ENCODE results near the gene KCNN4. TPM values are rescaled to one million over a fixed set of nuclear protein-coding genes. Genes with fewer than 3 reads are reported as not detected.

KCNN4 gene
- total RNA-seq, 1 donor from 2014 or later, result 0.28 TPM

- H3K9me3 Mint-ChIP-seq (ENCODE audit: unreplicated experiment), result no peaks in the 10 kb centered on the region
These were observed 23.7 kb upstream of the KCNN4 start for GRCh38 chr19:43804432-43804831.

GRCh38 chr19:43802216-43802951, 21.6 kb upstream of the KCNN4 start, which contains the start of gene LYPD5:
Gene LYPD5 (minus strand): TSS chr19:43802447. CDS start chr19:43802380, 67 bp downstream.
- H3K27ac Mint-ChIP-seq (ENCODE audit: unreplicated experiment), result no peak within 1 kb of the TSS
- H3K27me3 Mint-ChIP-seq (ENCODE audit: unreplicated experiment), result peaks cover 19% of the 10 kb centered on the region
- H3K4me3 Mint-ChIP-seq (ENCODE audit: unreplicated experiment), result no peak within 1 kb of the TSS
- TF ChIP-seq, protein P1, sequence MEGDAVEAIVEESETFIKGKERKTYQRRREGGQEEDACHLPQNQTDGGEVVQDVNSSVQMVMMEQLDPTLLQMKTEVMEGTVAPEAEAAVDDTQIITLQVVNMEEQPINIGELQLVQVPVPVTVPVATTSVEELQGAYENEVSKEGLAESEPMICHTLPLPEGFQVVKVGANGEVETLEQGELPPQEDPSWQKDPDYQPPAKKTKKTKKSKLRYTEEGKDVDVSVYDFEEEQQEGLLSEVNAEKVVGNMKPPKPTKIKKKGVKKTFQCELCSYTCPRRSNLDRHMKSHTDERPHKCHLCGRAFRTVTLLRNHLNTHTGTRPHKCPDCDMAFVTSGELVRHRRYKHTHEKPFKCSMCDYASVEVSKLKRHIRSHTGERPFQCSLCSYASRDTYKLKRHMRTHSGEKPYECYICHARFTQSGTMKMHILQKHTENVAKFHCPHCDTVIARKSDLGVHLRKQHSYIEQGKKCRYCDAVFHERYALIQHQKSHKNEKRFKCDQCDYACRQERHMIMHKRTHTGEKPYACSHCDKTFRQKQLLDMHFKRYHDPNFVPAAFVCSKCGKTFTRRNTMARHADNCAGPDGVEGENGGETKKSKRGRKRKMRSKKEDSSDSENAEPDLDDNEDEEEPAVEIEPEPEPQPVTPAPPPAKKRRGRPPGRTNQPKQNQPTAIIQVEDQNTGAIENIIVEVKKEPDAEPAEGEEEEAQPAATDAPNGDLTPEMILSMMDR (IDR thresholded peaks at IDR 0.05; ENCODE audit: unreplicated experiment), result no peak
- H3K4me1 Mint-ChIP-seq (ENCODE audit: unreplicated experiment), result no peaks in the 10 kb centered on the region
- no peaks in the 10 kb centered on the region for H3K9me3 Mint-ChIP-seq (ENCODE audit: unreplicated experiment)
- DNase-seq (ENCODE audit: low spot score), result no peak
- no peaks in the 10 kb centered on the region for H3K36me3 Mint-ChIP-seq (ENCODE audit: low read depth, unreplicated experiment)

More at GRCh38 chr19:43804432-43804831, 23.7 kb upstream of the KCNN4 start:
- TF ChIP-seq, protein P1 (IDR thresholded peaks at IDR 0.05; ENCODE audit: unreplicated experiment), result no peak
- no peak overlapping the region for H3K4me3 Mint-ChIP-seq (ENCODE audit: unreplicated experiment)
- no peaks in the 10 kb centered on the region for H3K36me3 Mint-ChIP-seq (ENCODE audit: low read depth, unreplicated experiment)
- peaks cover 8% of the 10 kb centered on the region for H3K27me3 Mint-ChIP-seq (ENCODE audit: unreplicated experiment)
- H3K27ac Mint-ChIP-seq (ENCODE audit: unreplicated experiment), result no peak overlapping the region
- no peak for DNase-seq (ENCODE audit: low spot score)
- H3K4me1 Mint-ChIP-seq (ENCODE audit: unreplicated experiment), result no peaks in the 10 kb centered on the region

GRCh38 chr19:43799502-43800142, 18.8 kb upstream of the KCNN4 start:
- DNase-seq (ENCODE audit: low spot score), result no peak
- peak overlapping the region; percentile 80 for H3K27ac Mint-ChIP-seq (ENCODE audit: unreplicated experiment)
- TF ChIP-seq, protein P1 (IDR thresholded peaks at IDR 0.05; ENCODE audit: unreplicated experiment), result no peak
- no peak overlapping the region for H3K4me3 Mint-ChIP-seq (ENCODE audit: unreplicated experiment)
- H3K27me3 Mint-ChIP-seq (ENCODE audit: unreplicated experiment), result peaks cover 24% of the 10 kb centered on the region
- no peaks in the 10 kb centered on the region for H3K9me3 Mint-ChIP-seq (ENCODE audit: unreplicated experiment)
- H3K36me3 Mint-ChIP-seq (ENCODE audit: low read depth, unreplicated experiment), result no peaks in the 10 kb centered on the region
- no peaks in the 10 kb centered on the region for H3K4me1 Mint-ChIP-seq (ENCODE audit: unreplicated experiment)

DNA sequence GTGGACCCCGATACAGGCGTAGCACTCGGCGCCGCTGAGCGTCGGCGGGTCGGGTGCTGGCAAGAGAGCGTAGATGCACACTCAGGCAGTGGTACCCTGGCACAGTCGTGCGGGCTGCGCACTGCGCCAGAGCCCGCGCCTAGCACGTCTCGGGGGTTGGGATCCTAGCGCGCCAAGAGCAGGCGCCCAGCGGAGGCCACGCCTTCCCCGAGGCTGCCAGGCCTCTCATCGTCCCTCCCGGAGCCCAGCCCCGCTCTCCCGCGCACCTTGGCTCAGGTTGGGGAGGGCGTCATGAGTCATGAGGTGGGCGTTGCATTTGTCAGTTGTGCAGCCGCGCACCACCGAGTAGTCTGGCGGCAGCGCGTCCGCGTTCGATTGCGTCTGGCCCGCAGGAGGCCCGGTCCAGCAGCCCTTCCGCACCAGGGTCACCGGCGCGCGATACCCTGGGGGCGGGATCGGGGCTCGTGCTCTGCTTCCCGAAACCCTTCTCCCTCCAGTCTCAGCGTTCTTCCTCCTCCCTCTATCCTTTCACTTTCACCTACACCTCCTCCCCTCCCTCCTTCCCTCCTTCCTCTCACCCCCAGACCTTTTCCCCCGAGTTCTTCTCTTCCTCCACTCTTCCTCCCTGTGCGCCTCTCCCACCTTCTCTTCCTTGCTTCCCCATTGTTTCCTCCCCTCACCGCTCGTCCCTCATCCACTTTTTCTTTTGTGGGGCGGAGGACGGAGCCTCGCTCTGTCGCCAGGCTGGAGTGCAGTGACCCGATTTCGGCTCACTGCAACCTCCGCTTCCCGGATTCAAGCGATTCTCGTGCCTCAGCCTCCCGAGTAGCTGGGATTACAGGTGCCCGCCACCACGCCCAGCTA, 18.0 kb upstream of the KCNN4 start:
- no peaks in the 10 kb centered on the region for H3K36me3 Mint-ChIP-seq (ENCODE audit: low read depth, unreplicated experiment)
- H3K27ac Mint-ChIP-seq (ENCODE audit: unreplicated experiment), result no peak overlapping the region
- DNase-seq (ENCODE audit: low spot score), result no peak
- peaks cover 27% of the 10 kb centered on the region for H3K27me3 Mint-ChIP-seq (ENCODE audit: unreplicated experiment)
- no peaks in the 10 kb centered on the region for H3K9me3 Mint-ChIP-seq (ENCODE audit: unreplicated experiment)
- H3K4me3 Mint-ChIP-seq (ENCODE audit: unreplicated experiment), result no peak overlapping the region
- H3K4me1 Mint-ChIP-seq (ENCODE audit: unreplicated experiment), result no peaks in the 10 kb centered on the region
- TF ChIP-seq, protein P1 (IDR thresholded peaks at IDR 0.05; ENCODE audit: unreplicated experiment), result no peak
